Spleen (tissue), 11 donors: ENCODE measurements around the gene GRIA4. TPM values are rescaled to one million over a fixed set of nuclear protein-coding genes. Genes with fewer than 3 reads are reported as not detected.

Source experiments
- DNase-seq: peaks from one replicate; pipeline ENCODE4 v3.0.0-alpha.2; 2020
- H3K27ac ChIP-seq, 8 donors: fragments of 200-600 bp; sonication (generic) in 7 of 8; 1 replicate in 4 of 8; 2 replicates in 4 of 8; pipeline versions ENCODE4 v1.5.0 to v1.8.0; 2016 to 2021; ENCODE audit warnings: inconsistent platforms in 4 of 8, mild to moderate bottlenecking in 4 of 8, moderate library complexity in 1 of 8
- H3K27me3 ChIP-seq, 7 donors: fragments of 200-600 bp; sonication (generic) in 6 of 7; replicated peaks in 1 of 7; 1 replicate in 4 of 7; 2 replicates in 3 of 7; pipeline versions ENCODE4 v1.5.0 to v1.8.0; 2016 to 2021; ENCODE audit warnings: inconsistent platforms in 3 of 7, mild to moderate bottlenecking in 1 of 7
- H3K36me3 ChIP-seq, 6 donors: fragments of 200-600 bp; sonication (generic) in 5 of 6; 1 replicate in 4 of 6; 2 replicates in 2 of 6; pipeline versions ENCODE4 v1.5.0 to v1.8.0; 2016 to 2021; ENCODE audit warnings: inconsistent platforms in 2 of 6
- H3K4me1 ChIP-seq, 6 donors: fragments of 200-600 bp; sonication (generic) in 5 of 6; 1 replicate in 3 of 6; 2 replicates in 3 of 6; pipeline versions ENCODE4 v1.5.0 to v1.8.0; 2016 to 2021; ENCODE audit warnings: inconsistent platforms in 3 of 6
- H3K4me3 ChIP-seq, 8 donors: fragments of 200-600 bp; sonication (generic) in 7 of 8; 1 replicate in 4 of 8; 2 replicates in 4 of 8; pipeline versions ENCODE4 v1.5.0 to v1.8.0; 2016 to 2021; ENCODE audit warnings: inconsistent platforms in 4 of 8, mild to moderate bottlenecking in 4 of 8, moderate library complexity in 2 of 8
- H3K9me3 ChIP-seq, 8 donors: fragments of 200-600 bp; sonication (generic) in 7 of 8; 1 replicate in 4 of 8; 2 replicates in 4 of 8; pipeline versions ENCODE4 v1.5.0 to v1.8.0; 2016 to 2021; ENCODE audit warnings: inconsistent platforms in 4 of 8
- CTCF ChIP-seq, 11 experiments: fragments of 200-600 bp in 7 of 11; fragments of 450-650 bp in 4 of 11; sonication (generic) in 4 of 11; IDR thresholded peaks in 8 of 11; conservative IDR thresholded peaks in 3 of 11; 1 replicate in 7 of 11; 2 replicates in 4 of 11; pipeline versions ENCODE4 v1.4.0 to v1.8.0; 2016 to 2021; ENCODE audit warnings: antibody characterized with exemption in 11 of 11, inconsistent platforms in 4 of 11, mild to moderate bottlenecking in 1 of 11
- POLR2A ChIP-seq, 3 donors: fragments of 450-650 bp; IDR thresholded peaks; one replicate each; pipeline ENCODE4 v1.5.1; 2017; ENCODE audit warnings: antibody characterized with exemption in 3 of 3, mild to moderate bottlenecking in 1 of 3
- POLR2AphosphoS5 ChIP-seq, 3 donors: sonication (generic); formaldehyde crosslinking; IDR thresholded peaks; one replicate each; pipeline ENCODE4 v1.5.1; 2017; ENCODE audit warnings: antibody characterized with exemption in 3 of 3
- WGBS, 5 donors: extraction: QIAGEN DNeasy Blood & Tissue Kit in 3 of 5; methylation state at CpG; one replicate each; pipeline versions ENCODE4 v1.1.5 to v1.1.7; 2013 to 2018; 5-methylcytosine and 5-hydroxymethylcytosine counted together
- intact Hi-C: fragments of 100-400 bp; cut with DNase I; formaldehyde crosslinking; loops from one replicate; pipeline ENCODE4 v1.15.0; 2023; ENCODE audit warnings: low total_unique reads
- polyA plus RNA-seq, 3 donors: library from polyadenylated mRNA; stranded (reverse); fragments of 200-250 nt; gene quantifications; one replicate each; pipeline ENCODE4 v1.2.1, GENCODE V29; 2013
- total RNA-seq, 7 donors: library from RNA; depleted of rRNA in 3 of 7; stranded (reverse); fragments of >200 nt in 3 of 7; fragmentation: NEBNext Ultra II Directional in 4 of 7; extraction: Animal tissue kit (Norgen Biotek cat#: 25700) in 4 of 7; gene quantifications; one replicate each; pipeline versions ENCODE4 v1.1.0 to v1.2.1, GENCODE V29; 2016 to 2021
- donor health status: healthy with polysubstance abuse.
- donor health status: DM: no; HTN: no; CAD: no; lungs with moderate emphysema.
- donor health status: DM: no; HTN: no; CAD: no.
- donor health status: Bipolar disorder and iron deficiency.
- donor health status: healthy.
- donor health status: DM: no; HTN: no; CAD: no.
- donor health status: DM: yes; HTN: yes; CAD: no.

GRIA4 gene
- total and polyA plus RNA-seq, 10 donors, result not detected

GRCh38 chr11:105906517-105906916, 296.6 kb downstream of the GRIA4 start:
- no peak overlapping the region for H3K4me3 ChIP-seq
- DNase-seq, result no peak
- H3K27ac ChIP-seq, result no peak overlapping the region
- intact Hi-C loops, result no loop called here
- no peaks in the 10 kb centered on the region for H3K4me1 ChIP-seq
- no peaks in the 10 kb centered on the region for H3K27me3 ChIP-seq
- no peak for TF ChIP-seq POLR2A (IDR thresholded peaks at IDR 0.05)
- TF ChIP-seq POLR2AphosphoS5 (IDR thresholded peaks at IDR 0.05), result no peak
- TF ChIP-seq CTCF (IDR thresholded peaks at IDR 0.05 in 8 of 11, conservative IDR thresholded peaks at IDR 0.05 in 3 of 11), result no peak
- H3K9me3 ChIP-seq, result no peaks in the 10 kb centered on the region
- WGBS, 5 donors, result 69 to 90% (median 77%) methylated on average over 5 of the region's 5 CpGs
- no peaks in the 10 kb centered on the region for H3K36me3 ChIP-seq

- Histone ChIP-seq H3K4me3 (no peak overlapping the region), H3K9me3 (no peaks in the 10 kb centered on the region), H3K4me1 (no peaks in the 10 kb centered on the region), H3K27ac (no peak overlapping the region), H3K36me3 (no peaks in the 10 kb centered on the region), H3K27me3 (no peaks in the 10 kb centered on the region)
- no peak for DNase-seq
- intact Hi-C loops, result no loop called here
- TF ChIP-seq CTCF (IDR thresholded peaks at IDR 0.05 in 8 of 11, conservative IDR thresholded peaks at IDR 0.05 in 3 of 11) (no peak), POLR2A (IDR thresholded peaks at IDR 0.05) (no peak), POLR2AphosphoS5 (IDR thresholded peaks at IDR 0.05) (no peak)
- WGBS, 5 donors, result 77 to 87% (median 84%) methylated on average over 2 of the region's 2 CpGs
Measured at GRCh38 chr11:105907319-105907718, 297.4 kb downstream of the GRIA4 start.

- no peak for DNase-seq
- Histone ChIP-seq H3K9me3 (no peaks in the 10 kb centered on the region), H3K36me3 (no peaks in the 10 kb centered on the region), H3K27me3 (no peaks in the 10 kb centered on the region), H3K4me3 (no peak overlapping the region), H3K27ac (no peak overlapping the region), H3K4me1 (no peaks in the 10 kb centered on the region)
- no peak for TF ChIP-seq POLR2A (IDR thresholded peaks at IDR 0.05)
- TF ChIP-seq POLR2AphosphoS5 (IDR thresholded peaks at IDR 0.05), result no peak
- TF ChIP-seq CTCF (IDR thresholded peaks at IDR 0.05 in 8 of 11, conservative IDR thresholded peaks at IDR 0.05 in 3 of 11), result no peak
- intact Hi-C loops, result no loop called here
- 77 to 87% (median 81%) methylated on average over 5 of the region's 5 CpGs for WGBS, 5 donors
Measured at GRCh38 chr11:105910095-105910715, 300.3 kb downstream of the GRIA4 start.

- Histone ChIP-seq H3K4me1 (no peaks in the 10 kb centered on the region), H3K36me3 (no peaks in the 10 kb centered on the region), H3K27ac (no peak overlapping the region), H3K4me3 (no peak overlapping the region), H3K27me3 (no peaks in the 10 kb centered on the region), H3K9me3 (no peaks in the 10 kb centered on the region)
- intact Hi-C loops, result no loop called here
- DNase-seq, result no peak
- TF ChIP-seq POLR2A (IDR thresholded peaks at IDR 0.05), result no peak
- no peak for TF ChIP-seq POLR2AphosphoS5 (IDR thresholded peaks at IDR 0.05)
- TF ChIP-seq CTCF (IDR thresholded peaks at IDR 0.05 in 8 of 11, conservative IDR thresholded peaks at IDR 0.05 in 3 of 11), result no peak
- WGBS, 5 donors, result 96 to 100% (median 97%) methylated on average over 1 of the region's 1 CpG
Measured at GRCh38 chr11:105911454-105911853, 301.6 kb downstream of the GRIA4 start.
